Natural killer cell treated with Interleukin-12 subunit alpha and Interleukin-12 subunit beta and Interleukin-15 and Interleukin-18, amount 100 ng/mL, for 72 hours (primary cell): ENCODE results near the gene EXOC3L4. TPM values are rescaled to one million over a fixed set of nuclear protein-coding genes. Genes with fewer than 3 reads are reported as not detected.
"Not testable (repeated sequence)": the region's sequence is repeated elsewhere in the genome, so short reads cannot be mapped to it uniquely, and the experiment has no call there.

Experiments used
- ATAC-seq, 2 donors: fragments of 150-1000 bp; cut with Tn5 transposase in 1 of 2; sonication (Bioruptor Pico), chemical (Tn5 transposase) in 1 of 2; 2 replicates each; pipeline ENCODE4 v1.10.0; 2021
- DNase-seq: peaks from one replicate; pipeline ENCODE4 v3.0.0; 2022; ENCODE audit warnings: low spot score
- H3K27ac Mint-ChIP-seq, 2 donors: 1 replicate in 1 of 2; 2 replicates in 1 of 2; pipeline ENCODE4 v1.8.0; 2022; ENCODE audit warnings: mixed read lengths in 2 of 2, mild to moderate bottlenecking in 1 of 2, moderate library complexity in 1 of 2
- H3K27me3 Mint-ChIP-seq, 2 donors: 1 replicate in 1 of 2; 2 replicates in 1 of 2; pipeline ENCODE4 v1.8.0; 2022; ENCODE audit warnings: mixed read lengths in 2 of 2
- H3K36me3 Mint-ChIP-seq: one replicate; pipeline ENCODE4 v1.8.0; 2022; ENCODE audit warnings: mixed read lengths
- H3K4me1 Mint-ChIP-seq, 2 donors: 1 replicate in 1 of 2; 2 replicates in 1 of 2; pipeline ENCODE4 v1.8.0; 2022; ENCODE audit warnings: low read depth in 2 of 2, mixed read lengths in 2 of 2, mild to moderate bottlenecking in 1 of 2
- H3K4me3 Mint-ChIP-seq: one replicate; pipeline ENCODE4 v1.8.0; 2022; ENCODE audit warnings: mixed read lengths
- H3K9me3 Mint-ChIP-seq: 2 replicates; pipeline ENCODE4 v1.8.0; 2022; ENCODE audit warnings: mixed read lengths
- total RNA-seq, 2 donors: library from RNA; stranded (reverse); gene quantifications; one replicate each; pipeline ENCODE4 v1.2.3, GENCODE V29; 2022

The EXOC3L4 gene
- not detected for total RNA-seq

DNA sequence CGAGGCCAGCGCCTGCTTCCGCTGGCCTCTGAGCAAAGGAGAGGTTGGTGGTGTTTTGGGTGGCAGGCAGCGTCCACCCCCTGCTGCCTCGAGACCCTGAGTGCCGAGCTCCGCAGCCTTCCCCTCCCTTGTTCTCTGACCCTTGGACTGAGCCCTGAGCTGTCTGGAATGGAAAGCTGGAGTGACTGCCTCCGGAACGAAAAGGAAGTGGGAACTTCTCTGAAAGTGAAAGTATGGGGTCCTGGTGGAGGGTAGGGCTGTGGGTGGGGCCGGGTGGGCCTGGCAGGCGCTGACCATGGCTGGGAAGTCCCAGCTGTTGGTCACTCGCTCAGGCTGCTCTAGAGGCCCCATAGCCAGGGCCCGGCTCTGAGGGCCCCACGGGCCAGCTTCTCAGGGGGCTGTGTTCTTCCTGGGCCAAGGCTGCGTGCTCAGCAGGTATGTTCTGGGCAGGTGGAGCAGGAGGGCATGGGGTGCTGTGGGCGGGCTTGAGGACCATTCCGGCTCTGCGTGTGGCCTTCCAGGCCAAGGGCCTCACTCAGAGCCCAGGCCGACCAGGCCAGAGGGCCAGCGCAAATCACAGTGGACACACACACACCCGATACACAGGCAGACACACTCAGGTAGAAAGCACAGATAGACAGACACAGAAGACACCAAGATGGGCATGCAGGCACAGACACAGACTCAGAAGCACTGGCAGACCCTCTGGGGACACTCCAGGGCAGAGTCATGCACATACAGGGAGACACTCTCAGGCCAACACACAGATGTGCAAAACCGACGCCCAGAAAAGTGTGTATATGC lies at the start of gene EXOC3L4:
Gene EXOC3L4, plus strand, starts transcription at position 320 of the 804 bp plus-strand sequence. CDS start 5,495 bp downstream, outside the sequence.
- H3K27me3 Mint-ChIP-seq, result peaks cover 0 to 8% of the 10 kb centered on the region in 2 donors
- no peak for DNase-seq
- no peaks in the 10 kb centered on the region for H3K9me3 Mint-ChIP-seq
- no peak within 1 kb of the TSS for H3K27ac Mint-ChIP-seq
- peaks cover 3 to 5% of the 10 kb centered on the region in 2 donors for H3K4me1 Mint-ChIP-seq
- H3K36me3 Mint-ChIP-seq, result no peaks in the 10 kb centered on the region
- ATAC-seq, result no peak
- H3K4me3 Mint-ChIP-seq, result no peak within 1 kb of the TSS

DNA sequence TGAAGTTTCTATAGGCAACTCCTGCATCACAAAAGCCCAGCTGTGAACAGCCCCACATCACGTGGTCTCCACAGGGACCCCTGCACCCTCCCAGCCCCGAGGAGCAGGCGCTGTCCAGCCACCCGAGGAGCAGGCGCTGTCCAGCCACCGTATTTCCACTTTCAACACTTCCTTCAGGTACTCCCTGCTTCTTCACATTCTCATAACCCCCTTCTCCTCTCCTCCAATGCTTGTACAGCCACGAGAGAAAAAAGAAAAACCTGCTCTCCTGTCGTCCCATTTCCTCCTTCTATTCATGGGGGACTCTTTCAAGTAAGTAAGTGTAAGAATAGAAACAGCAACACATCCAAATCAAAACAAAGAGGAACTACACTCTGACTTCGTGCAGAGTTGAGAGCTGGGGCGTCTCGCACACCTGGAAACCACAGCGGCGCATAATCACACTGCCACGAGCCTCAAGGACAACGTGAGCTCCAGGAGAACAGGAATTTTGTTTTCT lies 49.1 kb upstream of the EXOC3L4 start:
- Mint-ChIP-seq H3K4me3 (no peak overlapping the region), H3K4me1 (peaks cover 0 to 4% of the 10 kb centered on the region in 2 donors), H3K36me3 (no peaks in the 10 kb centered on the region), H3K9me3 (no peaks in the 10 kb centered on the region), H3K27me3 (peaks cover 17 to 23% of the 10 kb centered on the region in 2 donors), H3K27ac (no peak overlapping the region)
- ATAC-seq (no peak), DNase-seq (no peak)

DNA sequence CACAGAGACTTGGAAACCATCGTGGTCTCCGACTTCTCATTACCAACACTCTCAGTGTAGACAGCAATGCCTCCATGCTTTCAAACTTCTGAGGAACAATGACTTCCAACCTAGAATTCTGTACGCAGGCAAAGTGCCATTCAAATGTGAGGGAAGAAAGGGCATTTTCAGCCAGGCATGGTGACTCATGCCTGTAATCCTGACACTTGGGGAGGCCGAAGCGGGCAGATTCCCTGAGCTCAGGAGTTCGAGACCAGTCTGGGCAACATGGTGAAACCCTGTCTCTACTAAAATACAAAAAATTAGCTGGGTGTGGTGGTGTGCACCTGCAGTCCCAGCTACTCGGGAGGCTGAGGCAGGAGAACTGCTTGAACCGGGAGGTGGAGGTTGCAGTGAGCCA lies 47.1 kb upstream of the EXOC3L4 start:
- peaks cover 17 to 23% of the 10 kb centered on the region in 2 donors for H3K27me3 Mint-ChIP-seq
- H3K4me1 Mint-ChIP-seq, H3K36me3 Mint-ChIP-seq, DNase-seq, ATAC-seq, H3K9me3 Mint-ChIP-seq, H3K4me3 Mint-ChIP-seq, H3K27ac Mint-ChIP-seq: not testable (repeated sequence)

DNA sequence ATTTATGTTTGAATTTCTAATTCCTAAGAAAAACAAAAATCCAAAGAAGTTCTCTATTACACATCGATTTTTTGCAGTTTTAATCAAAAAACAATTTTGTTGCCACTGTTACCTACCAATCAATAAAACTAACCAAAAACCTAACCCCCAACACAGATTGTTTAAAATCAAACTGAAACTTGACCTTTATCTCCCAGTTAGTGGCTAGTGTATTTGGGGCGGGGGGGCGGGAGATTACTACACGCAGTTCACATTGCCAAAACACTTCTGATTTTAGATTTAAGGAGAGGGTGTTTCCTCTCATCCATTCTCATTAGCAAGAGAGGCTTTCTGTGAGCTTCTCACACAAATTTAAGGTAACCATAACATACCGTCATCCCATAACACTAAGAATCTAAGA lies 43.6 kb upstream of the EXOC3L4 start:
- H3K9me3 Mint-ChIP-seq, result no peaks in the 10 kb centered on the region
- ATAC-seq (no peak), DNase-seq (no peak)
- H3K4me1 Mint-ChIP-seq, result peaks cover 0 to 1% of the 10 kb centered on the region in 2 donors
- peaks cover 24 to 32% of the 10 kb centered on the region in 2 donors for H3K27me3 Mint-ChIP-seq
- H3K4me3 Mint-ChIP-seq, result no peak overlapping the region
- H3K36me3 Mint-ChIP-seq, result no peaks in the 10 kb centered on the region
- H3K27ac Mint-ChIP-seq, result no peak overlapping the region

DNA sequence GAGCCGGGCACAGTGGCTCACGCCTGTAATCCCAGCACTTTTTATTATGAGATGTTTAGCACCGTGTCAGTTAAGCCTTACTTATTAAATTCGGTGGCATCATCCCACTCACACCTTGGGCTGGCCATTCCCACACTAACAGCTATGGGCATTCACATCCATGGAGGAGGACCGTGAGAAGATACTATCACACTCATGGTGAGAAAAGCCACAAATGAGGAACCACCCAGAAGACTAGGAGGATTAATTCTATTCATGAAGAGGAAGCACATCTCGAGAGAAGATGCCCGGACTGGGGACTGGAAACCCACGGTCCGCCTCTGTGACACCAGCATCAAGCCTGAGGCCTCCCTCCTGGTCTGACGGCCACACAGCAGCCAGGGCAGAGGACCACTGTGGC lies 42.1 kb upstream of the EXOC3L4 start:
- ATAC-seq, result no peak
- no peak overlapping the region for H3K27ac Mint-ChIP-seq
- DNase-seq, result no peak
- peaks cover 21 to 29% of the 10 kb centered on the region in 2 donors for H3K27me3 Mint-ChIP-seq
- no peaks in the 10 kb centered on the region for H3K9me3 Mint-ChIP-seq
- H3K4me3 Mint-ChIP-seq, result no peak overlapping the region
- H3K36me3 Mint-ChIP-seq, result no peaks in the 10 kb centered on the region
- peaks cover 0 to 3% of the 10 kb centered on the region in 2 donors for H3K4me1 Mint-ChIP-seq

DNA sequence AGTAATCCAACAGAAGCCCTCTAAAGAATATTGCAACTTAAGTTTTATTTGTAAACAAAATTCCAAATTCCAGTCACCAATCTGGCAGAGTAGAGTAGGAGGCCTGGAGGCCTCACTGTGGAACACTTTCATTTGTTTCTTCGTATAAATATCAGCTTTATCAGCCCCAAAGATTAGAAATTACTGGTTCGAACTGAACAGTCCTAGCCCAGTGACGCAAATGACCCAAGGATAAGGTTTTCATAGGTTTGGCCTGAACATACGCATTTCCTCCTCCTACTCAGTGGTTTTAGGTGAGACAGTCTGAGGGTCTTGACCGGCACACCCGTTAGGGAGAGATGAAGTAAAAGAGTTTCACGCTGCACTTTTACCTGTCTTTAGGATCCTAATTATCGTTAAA lies 38.8 kb upstream of the EXOC3L4 start:
- peaks cover 24 to 31% of the 10 kb centered on the region in 2 donors for H3K27me3 Mint-ChIP-seq

DNA sequence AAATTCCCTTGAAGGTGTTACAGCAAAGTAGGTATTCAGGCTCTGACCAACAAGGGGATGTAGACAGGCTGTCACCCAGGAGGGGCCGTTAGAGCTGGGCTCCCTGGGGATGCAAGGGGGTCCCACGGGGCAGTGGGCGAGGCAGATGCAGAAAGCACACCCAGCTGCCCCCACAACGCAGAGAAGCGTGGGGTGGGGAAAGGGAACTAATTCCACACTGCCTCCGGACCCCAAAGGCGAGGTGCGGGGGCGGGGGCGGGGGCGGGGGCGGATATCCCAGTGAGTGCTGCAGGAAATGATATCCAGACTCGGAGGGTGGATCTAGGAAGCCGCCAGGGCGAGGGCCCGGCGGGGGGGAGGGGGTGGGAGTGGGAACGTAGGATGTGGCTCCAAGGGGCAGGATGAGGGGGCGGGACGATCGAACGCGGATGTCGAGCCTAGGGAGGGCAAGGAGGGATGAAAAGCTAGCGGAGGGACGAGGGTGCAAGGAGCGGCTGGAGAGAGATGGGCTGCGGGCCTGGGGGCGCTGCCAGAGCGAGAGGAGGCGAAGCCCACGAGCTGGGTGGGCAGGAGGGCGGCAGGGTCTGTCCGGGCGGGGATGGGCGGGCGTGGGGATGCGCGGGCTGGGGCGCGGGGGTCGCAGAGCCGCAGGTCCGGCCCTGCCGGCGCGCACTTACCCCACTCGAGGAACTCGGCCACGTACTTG lies 38.0 kb upstream of the EXOC3L4 start:
- ATAC-seq (no peak), DNase-seq (no peak)
- Mint-ChIP-seq H3K9me3 (no peaks in the 10 kb centered on the region), H3K27ac (no peak overlapping the region), H3K36me3 (no peaks in the 10 kb centered on the region), H3K27me3 (peaks cover 25 to 34% of the 10 kb centered on the region in 2 donors), H3K4me1 (peaks cover 0 to 3% of the 10 kb centered on the region in 2 donors), H3K4me3 (peak overlapping the region; percentile 66)

More for the DNA sequence above, 38.8 kb upstream of the EXOC3L4 start:
- no peak for ATAC-seq
- H3K36me3 Mint-ChIP-seq, result no peaks in the 10 kb centered on the region
- no peak overlapping the region for H3K27ac Mint-ChIP-seq
- H3K4me3 Mint-ChIP-seq, result peak overlapping the region; percentile 66
- H3K9me3 Mint-ChIP-seq, result no peaks in the 10 kb centered on the region
- H3K4me1 Mint-ChIP-seq, result peaks cover 0 to 3% of the 10 kb centered on the region in 2 donors
- no peak for DNase-seq

DNA sequence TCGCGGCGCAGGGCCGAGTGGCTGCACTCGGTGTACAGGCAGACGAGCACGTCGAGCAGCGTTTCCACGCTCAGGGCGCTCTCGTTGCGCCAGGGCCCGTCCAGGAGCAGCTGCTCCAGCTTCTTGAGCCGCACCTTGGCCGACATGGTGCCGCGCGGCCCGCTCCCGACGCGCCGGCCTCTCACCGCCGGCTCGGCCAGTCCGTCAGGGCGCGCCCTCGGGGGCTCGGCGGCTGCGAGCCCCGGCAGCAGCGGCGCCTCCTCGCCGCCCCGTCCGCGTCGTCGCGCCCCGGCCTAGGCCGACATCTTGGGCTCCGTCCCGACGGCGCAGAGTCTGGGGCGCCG lies 37.5 kb upstream of the EXOC3L4 start:
- no peaks in the 10 kb centered on the region for H3K36me3 Mint-ChIP-seq
- DNase-seq, result no peak
- peaks cover 0 to 3% of the 10 kb centered on the region in 2 donors for H3K4me1 Mint-ChIP-seq
- H3K4me3 Mint-ChIP-seq, result no peak overlapping the region
- peaks cover 28 to 37% of the 10 kb centered on the region in 2 donors for H3K27me3 Mint-ChIP-seq
- no peaks in the 10 kb centered on the region for H3K9me3 Mint-ChIP-seq
- no peak overlapping the region for H3K27ac Mint-ChIP-seq
- peak in 1 of 2 donors; percentile 15 for ATAC-seq

DNA sequence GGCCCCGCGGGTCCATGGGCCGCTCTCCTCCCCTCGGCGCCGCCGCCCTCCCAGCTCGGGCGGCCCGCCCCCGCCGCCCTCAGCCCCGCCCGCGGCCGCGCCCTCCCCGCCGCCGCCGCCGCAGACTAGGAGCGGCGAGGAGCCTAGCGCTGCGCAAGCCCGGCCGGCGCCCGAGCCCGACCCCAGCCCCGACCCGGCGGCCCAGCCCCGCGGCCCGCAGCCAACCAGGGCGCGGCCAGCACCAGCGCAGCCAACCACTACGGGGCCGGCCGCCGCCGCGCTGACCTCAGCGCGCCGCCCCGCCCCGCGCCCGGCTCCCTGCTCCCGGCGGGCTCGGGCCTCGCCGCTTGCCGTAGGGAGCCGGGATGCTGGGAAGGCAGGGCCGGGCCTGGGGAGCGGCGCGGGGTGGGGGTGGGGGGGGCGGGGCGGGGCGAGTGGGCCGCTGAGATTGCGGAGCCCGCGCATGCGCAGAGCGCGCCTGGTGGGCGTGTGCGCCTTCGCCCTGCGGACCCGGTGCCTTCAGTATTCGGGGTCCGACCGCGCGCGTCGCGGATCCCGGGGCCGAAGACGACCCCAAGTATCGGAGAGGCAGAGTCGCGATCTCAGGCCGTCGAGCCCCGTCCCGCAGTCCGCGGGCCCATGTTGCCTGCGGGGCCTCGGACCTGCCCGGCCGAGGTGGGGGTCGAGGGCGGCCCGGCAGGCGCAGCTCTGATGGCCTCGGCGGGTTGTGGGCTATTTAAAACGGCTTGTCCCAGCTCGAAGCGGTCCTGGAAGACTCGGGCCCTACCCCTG lies 37.0 kb upstream of the EXOC3L4 start, which contains the start of gene CDC42BPB:
Gene CDC42BPB, minus strand, starts transcription at position 178 of the 792 bp plus-strand sequence. CDS start 376 bp downstream, outside the sequence.
- Mint-ChIP-seq H3K36me3 (no peaks in the 10 kb centered on the region), H3K27me3 (peaks cover 28 to 37% of the 10 kb centered on the region in 2 donors), H3K9me3 (no peaks in the 10 kb centered on the region), H3K27ac (no peak within 1 kb of the TSS), H3K4me3 (peak within 1 kb of the TSS; percentile 66), H3K4me1 (peaks cover 0 to 3% of the 10 kb centered on the region in 2 donors)
- ATAC-seq, result peak; percentile 94 to 95
- peak; percentile 76 for DNase-seq

DNA sequence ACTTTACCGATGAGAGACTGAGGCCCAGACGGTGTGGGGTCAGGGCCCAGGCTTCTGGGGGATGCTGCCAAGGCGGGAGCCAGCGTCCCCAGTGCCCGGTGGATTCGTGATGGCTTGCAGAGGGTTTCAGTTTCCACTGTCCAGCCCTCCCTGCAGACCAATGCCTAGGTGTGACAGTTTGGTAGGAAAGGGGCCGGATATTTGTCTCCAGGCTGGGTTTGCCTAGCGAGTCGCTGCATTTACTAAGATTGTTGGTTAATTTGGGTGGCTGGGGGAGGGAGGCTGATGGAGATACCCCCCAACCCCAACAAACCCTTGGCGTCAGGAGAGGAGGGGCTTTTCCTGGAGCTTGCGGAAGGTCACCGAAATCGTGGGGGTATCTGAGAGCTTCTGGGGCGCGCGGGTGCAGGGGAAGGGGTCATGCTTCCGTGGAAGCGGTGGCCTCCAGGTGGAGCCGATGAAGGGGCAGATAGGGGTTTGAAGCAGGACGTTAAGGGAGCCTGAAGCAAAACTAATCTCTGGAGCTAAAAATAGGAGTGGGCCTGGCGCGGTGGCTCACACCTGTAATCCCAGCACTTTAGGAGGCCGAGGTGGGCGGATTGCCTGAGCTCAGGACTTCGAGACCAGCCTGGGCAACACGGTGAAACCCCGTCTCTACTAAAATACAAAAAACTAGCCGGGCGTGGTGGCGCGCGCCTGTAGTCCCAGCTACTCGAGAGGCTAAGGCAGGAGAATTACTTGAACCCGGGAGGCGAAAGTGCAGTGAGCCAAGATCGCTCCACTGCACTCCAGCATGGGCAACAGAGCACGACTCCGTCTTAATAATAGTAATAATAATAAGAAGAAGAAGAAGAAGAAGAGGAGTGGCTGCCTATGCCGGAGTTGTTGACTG lies 36.1 kb upstream of the EXOC3L4 start:
- DNase-seq (no peak), ATAC-seq (no peak)
- peaks cover 0 to 3% of the 10 kb centered on the region in 2 donors for H3K4me1 Mint-ChIP-seq
- no peak overlapping the region for H3K27ac Mint-ChIP-seq
- no peaks in the 10 kb centered on the region for H3K9me3 Mint-ChIP-seq
- H3K27me3 Mint-ChIP-seq, result peaks cover 28 to 39% of the 10 kb centered on the region in 2 donors
- H3K4me3 Mint-ChIP-seq, result no peak overlapping the region
- no peaks in the 10 kb centered on the region for H3K36me3 Mint-ChIP-seq

DNA sequence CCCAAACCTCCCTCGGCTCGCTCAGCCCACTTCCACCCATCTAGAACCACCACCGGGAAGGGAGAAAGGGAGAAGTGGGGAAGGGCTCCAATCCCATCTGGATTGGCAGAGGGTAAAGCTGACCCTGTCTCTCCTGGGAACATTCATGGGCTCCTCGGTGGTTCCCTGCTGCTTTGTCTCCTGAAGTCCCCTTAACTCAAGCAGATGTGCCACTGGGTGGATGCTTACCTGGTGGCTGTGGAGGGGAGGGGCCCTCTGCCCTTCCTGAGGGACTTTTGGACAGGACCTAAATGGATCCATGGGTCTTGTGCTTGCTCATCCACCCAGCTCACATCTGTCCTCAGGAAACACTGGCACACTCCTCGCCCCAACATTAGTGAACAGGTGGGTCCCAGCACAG lies 35.0 kb upstream of the EXOC3L4 start:
- no peaks in the 10 kb centered on the region for H3K9me3 Mint-ChIP-seq
- H3K36me3 Mint-ChIP-seq, result no peaks in the 10 kb centered on the region
- no peak overlapping the region for H3K27ac Mint-ChIP-seq
- H3K4me1 Mint-ChIP-seq, result peaks cover 0 to 3% of the 10 kb centered on the region in 2 donors
- peaks cover 28 to 39% of the 10 kb centered on the region in 2 donors for H3K27me3 Mint-ChIP-seq
- DNase-seq (no peak), ATAC-seq (no peak)
- H3K4me3 Mint-ChIP-seq, result no peak overlapping the region

DNA sequence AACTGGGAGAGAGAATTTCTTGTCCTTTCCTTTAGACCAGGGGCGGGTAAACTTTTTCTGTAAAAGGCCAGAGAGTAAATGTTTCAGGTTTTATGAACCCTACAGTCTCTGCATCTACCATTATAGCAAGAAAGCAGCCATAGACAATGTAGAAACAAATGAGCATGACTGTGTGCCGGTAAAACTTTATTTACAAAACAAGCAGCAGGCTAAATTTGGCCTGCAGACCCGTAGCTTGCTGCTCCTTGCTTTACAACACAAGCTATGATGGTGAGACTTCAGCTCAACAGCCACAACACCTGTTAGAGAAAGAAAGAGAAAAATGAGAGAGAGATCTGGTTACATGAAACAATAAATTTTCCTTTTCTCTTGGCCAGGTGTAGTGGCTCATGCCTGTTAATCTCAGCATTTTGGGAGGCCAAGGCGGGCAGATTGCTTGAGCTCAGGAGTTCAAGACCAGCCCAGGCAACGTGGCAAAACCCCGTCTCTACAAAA lies 33.0 kb upstream of the EXOC3L4 start:
- no peak for ATAC-seq
- DNase-seq, result no peak
- H3K36me3 Mint-ChIP-seq, result no peaks in the 10 kb centered on the region

More for the DNA sequence above, 33.0 kb upstream of the EXOC3L4 start:
- no peaks in the 10 kb centered on the region for H3K9me3 Mint-ChIP-seq
- no peaks in the 10 kb centered on the region for H3K4me1 Mint-ChIP-seq
- H3K4me3 Mint-ChIP-seq, result no peak overlapping the region
- no peak overlapping the region for H3K27ac Mint-ChIP-seq
- H3K27me3 Mint-ChIP-seq, result peaks cover 16 to 23% of the 10 kb centered on the region in 2 donors
